H1 (cell line): ENCODE data around the gene SPDYE18.
"Not testable (repeated sequence)": the region's sequence is repeated elsewhere in the genome, so short reads cannot be mapped to it uniquely, and the experiment has no call there.

Experiments
- BCL11A ChIP-seq, 2 experiments: IDR thresholded peaks; one replicate each; pipeline ENCODE4 v1.6.1; 2011; ENCODE audit warnings: low read depth in 2 of 2, low read length in 2 of 2, mild to moderate bottlenecking in 2 of 2
- CHD1 ChIP-seq: IDR thresholded peaks from 2 replicates; pipeline ENCODE4 v1.6.1; 2012; ENCODE audit warnings: low read depth, low read length, improper control_type of control experiment
- CTCF ChIP-seq, 3 experiments: IDR thresholded peaks; 1 replicate in 2 of 3; 2 replicates in 1 of 3; pipeline versions ENCODE4 v1.5.1 to v1.6.1; 2011; ENCODE audit warnings: low read length in 3 of 3, mild to moderate bottlenecking in 3 of 3, inconsistent platforms in 2 of 3, low read depth in 1 of 3, moderate library complexity in 1 of 3; ENCODE audit not compliant: insufficient read depth in 1 of 3; ENCODE audit errors: control extremely low read depth in 1 of 3
- E2F6 ChIP-seq: IDR thresholded peaks from 2 replicates; pipeline ENCODE4 v1.6.1; 2012; ENCODE audit warnings: inconsistent platforms
- EP300 ChIP-seq, 2 experiments: IDR thresholded peaks; 1 replicate in 1 of 2; 2 replicates in 1 of 2; pipeline ENCODE4 v1.6.1; 2011 to 2012; ENCODE audit warnings: low read depth in 2 of 2, low read length in 2 of 2, mild to moderate bottlenecking in 2 of 2, borderline replicate concordance in 1 of 2, inconsistent platforms in 1 of 2, moderate library complexity in 1 of 2
- EZH2 ChIP-seq: fragments of 200-600 bp; sonication (generic); IDR thresholded peaks from 2 replicates; pipeline ENCODE4 v1.7.1; 2012; ENCODE audit warnings: low read depth, mild to moderate bottlenecking, moderate library complexity, low read length, inconsistent platforms; ENCODE audit not compliant: severe bottlenecking
- HDAC2 ChIP-seq, 2 experiments: fragments of 300-600 bp in 1 of 2; sonication (generic) in 1 of 2; IDR thresholded peaks; 2 replicates each; pipeline ENCODE4 v1.6.1; 2011 to 2012; ENCODE audit warnings: low read depth in 2 of 2, low read length in 2 of 2, mild to moderate bottlenecking in 2 of 2, moderate library complexity in 2 of 2, borderline replicate concordance in 1 of 2, inconsistent platforms in 1 of 2
- JUN ChIP-seq: IDR thresholded peaks from 2 replicates; pipeline ENCODE4 v1.6.1; 2011; ENCODE audit warnings: low read depth, mild to moderate bottlenecking, improper control_type of control experiment, low read length
- KDM4A ChIP-seq: IDR thresholded peaks from one replicate; pipeline ENCODE4 v1.7.1; 2012; ENCODE audit warnings: low read depth, mild to moderate bottlenecking, moderate library complexity, low read length, inconsistent platforms; ENCODE audit not compliant: severe bottlenecking
- POLR2A ChIP-seq, 2 experiments: IDR thresholded peaks; 1 replicate in 1 of 2; 2 replicates in 1 of 2; pipeline ENCODE4 v1.6.1; 2011; ENCODE audit warnings: low read depth in 2 of 2, low read length in 2 of 2, mild to moderate bottlenecking in 2 of 2; ENCODE audit errors: control extremely low read depth in 1 of 2
- POLR2AphosphoS5 ChIP-seq: IDR thresholded peaks from 2 replicates; pipeline ENCODE4 v1.6.1; 2011; ENCODE audit warnings: low read depth, low read length
- SUZ12 ChIP-seq: fragments of 200-600 bp; sonication (generic); IDR thresholded peaks from 2 replicates; pipeline ENCODE4 v1.6.1; 2012; ENCODE audit warnings: mild to moderate bottlenecking, inconsistent platforms, low read length, moderate library complexity, mixed read lengths
- TAF1 ChIP-seq: IDR thresholded peaks from 2 replicates; pipeline ENCODE4 v1.6.1; 2011; ENCODE audit warnings: mild to moderate bottlenecking, low read depth, low read length

GRCh38 chr7:77105904-77106303 lies 43.5 kb upstream of the SPDYE18 start:
- TF ChIP-seq EZH2; SUZ12; KDM4A; CHD1; BCL11A (IDR thresholded peaks at IDR 0.05; ENCODE audit: low read depth in 2 of 2, low read length in 2 of 2); TAF1; E2F6; CTCF (IDR thresholded peaks at IDR 0.05; ENCODE audit: control extremely low read depth in 1 of 3, insufficient read depth in 1 of 3, low read depth in 1 of 3, low read length in 3 of 3); EP300 (IDR thresholded peaks at IDR 0.05; ENCODE audit: borderline replicate concordance in 1 of 2, low read depth in 2 of 2, low read length in 2 of 2); POLR2AphosphoS5; POLR2A (IDR thresholded peaks at IDR 0.05; ENCODE audit: control extremely low read depth in 1 of 2, low read depth in 2 of 2, low read length in 2 of 2); HDAC2 (IDR thresholded peaks at IDR 0.05; ENCODE audit: borderline replicate concordance in 1 of 2, low read depth in 2 of 2, low read length in 2 of 2); JUN: not testable (repeated sequence)
